ENCODE measurements around the gene ATP6V0C.

DNA sequence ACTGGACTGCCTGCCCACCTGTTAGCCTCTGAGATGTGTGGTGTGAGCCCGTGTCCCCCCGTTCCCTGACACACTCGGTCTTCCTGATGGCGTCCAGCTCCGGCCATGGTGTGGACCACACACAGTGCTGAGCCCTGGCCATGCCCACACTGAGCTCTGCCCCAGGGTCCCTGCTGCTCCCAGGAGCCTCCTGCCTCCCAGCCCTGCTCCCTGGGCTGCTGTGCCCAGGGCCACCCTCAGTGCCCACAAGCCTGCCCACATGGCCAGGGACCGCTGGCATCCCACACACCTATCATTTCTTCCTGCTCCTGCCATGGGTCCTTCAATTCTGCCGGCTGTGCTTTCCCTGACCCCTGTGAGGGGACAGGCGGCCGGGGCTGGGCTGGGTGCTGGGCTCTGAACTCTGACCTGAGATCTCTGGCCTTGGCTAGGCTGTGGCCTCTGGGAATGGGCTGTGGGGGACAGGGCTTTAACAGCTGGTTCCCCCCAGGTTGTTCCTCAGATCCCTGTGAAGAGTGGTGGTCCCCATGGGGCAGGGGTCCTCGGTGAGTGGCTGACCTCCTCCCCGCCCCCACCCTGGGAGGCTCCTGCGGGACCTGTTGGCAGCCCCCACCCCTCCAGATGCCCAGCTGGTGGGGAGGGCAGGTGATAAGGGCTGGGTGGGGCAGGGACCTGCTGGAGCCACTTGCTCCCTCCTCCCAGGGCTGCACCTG lies 13.5 kb downstream of the ATP6V0C start:
- TF ChIP-seq, protein P1, sequence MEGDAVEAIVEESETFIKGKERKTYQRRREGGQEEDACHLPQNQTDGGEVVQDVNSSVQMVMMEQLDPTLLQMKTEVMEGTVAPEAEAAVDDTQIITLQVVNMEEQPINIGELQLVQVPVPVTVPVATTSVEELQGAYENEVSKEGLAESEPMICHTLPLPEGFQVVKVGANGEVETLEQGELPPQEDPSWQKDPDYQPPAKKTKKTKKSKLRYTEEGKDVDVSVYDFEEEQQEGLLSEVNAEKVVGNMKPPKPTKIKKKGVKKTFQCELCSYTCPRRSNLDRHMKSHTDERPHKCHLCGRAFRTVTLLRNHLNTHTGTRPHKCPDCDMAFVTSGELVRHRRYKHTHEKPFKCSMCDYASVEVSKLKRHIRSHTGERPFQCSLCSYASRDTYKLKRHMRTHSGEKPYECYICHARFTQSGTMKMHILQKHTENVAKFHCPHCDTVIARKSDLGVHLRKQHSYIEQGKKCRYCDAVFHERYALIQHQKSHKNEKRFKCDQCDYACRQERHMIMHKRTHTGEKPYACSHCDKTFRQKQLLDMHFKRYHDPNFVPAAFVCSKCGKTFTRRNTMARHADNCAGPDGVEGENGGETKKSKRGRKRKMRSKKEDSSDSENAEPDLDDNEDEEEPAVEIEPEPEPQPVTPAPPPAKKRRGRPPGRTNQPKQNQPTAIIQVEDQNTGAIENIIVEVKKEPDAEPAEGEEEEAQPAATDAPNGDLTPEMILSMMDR (conservative IDR thresholded peaks at IDR 0.05; ENCODE audit: low read depth, low read length), result no peak
- no peak for TF ChIP-seq EZH2 (IDR thresholded peaks at IDR 0.05; ENCODE audit: low read length, unreplicated experiment)
- TF ChIP-seq EZH2phosphoT487 (IDR thresholded peaks at IDR 0.05; ENCODE audit: borderline replicate concordance, low read length), result no peak

Data from PC-3 (cell line).